HepG2 (cell line): ENCODE data around the gene IFNAR1. TPM values are rescaled to one million over a fixed set of nuclear protein-coding genes. Genes with fewer than 3 reads are reported as not detected.

ENCODE experiments used
- FOXP1 ChIP-seq, 2 experiments: fragments of 450-650 bp in 1 of 2; IDR thresholded peaks; 2 replicates each; pipeline ENCODE4 v1.6.1; 2017 to 2018; ENCODE audit warnings: antibody characterized with exemption in 1 of 2
- GLMP ChIP-seq: sonication (generic); formaldehyde crosslinking; IDR thresholded peaks from 2 replicates; pipeline ENCODE4 v1.9.0; 2021; ENCODE audit warnings: missing genetic modification reagents, mild to moderate bottlenecking, borderline replicate concordance
- JUN ChIP-seq: sonication (generic); formaldehyde crosslinking; IDR thresholded peaks from 2 replicates; pipeline ENCODE4 v1.4.0; 2020; ENCODE audit warnings: mild to moderate bottlenecking, missing genetic modification reagents
- PPARG ChIP-seq: conservative IDR thresholded peaks from 2 replicates; pipeline ENCODE4 v1.6.1; 2016; ENCODE audit warnings: missing biosample characterization, missing genetic modification reagents
- SMAD3 ChIP-seq: sonication (generic); formaldehyde crosslinking; IDR thresholded peaks from 2 replicates; pipeline ENCODE4 v1.4.0; 2020; ENCODE audit warnings: missing genetic modification reagents
- SNAPC5 ChIP-seq: sonication (generic); formaldehyde crosslinking; IDR thresholded peaks from 2 replicates; pipeline ENCODE4 v1.8.1; 2023; ENCODE audit warnings: mild to moderate bottlenecking, missing genetic modification reagents, borderline replicate concordance
- TFE3 ChIP-seq: IDR thresholded peaks from 2 replicates; pipeline ENCODE4 v1.6.1; 2016
- ZNF484 ChIP-seq: sonication (generic); formaldehyde crosslinking; IDR thresholded peaks from 2 replicates; pipeline ENCODE4 v1.5.1; 2020; ENCODE audit warnings: mild to moderate bottlenecking, low read depth, missing genetic modification reagents, borderline replicate concordance
- ZNF512B ChIP-seq: sonication (generic); formaldehyde crosslinking; IDR thresholded peaks from 2 replicates; pipeline ENCODE4 v1.5.1; 2020; ENCODE audit warnings: missing genetic modification reagents, mild to moderate bottlenecking, borderline replicate concordance
- ZNF704 ChIP-seq: sonication (generic); formaldehyde crosslinking; IDR thresholded peaks from 2 replicates; pipeline ENCODE4 v1.8.1; 2023; ENCODE audit warnings: mild to moderate bottlenecking, inconsistent platforms, moderate library complexity, missing genetic modification reagents, borderline replicate concordance
- ZNF772 ChIP-seq: sonication (generic); formaldehyde crosslinking; IDR thresholded peaks from 2 replicates; pipeline ENCODE4 v1.5.0; 2020; ENCODE audit warnings: mild to moderate bottlenecking, missing genetic modification reagents
- polyA plus RNA-seq, 8 experiments: library from polyadenylated mRNA; depleted of rRNA in 3 of 8; stranded (reverse) in 7 of 8; unstranded in 1 of 8; fragments of >200 nt; fragmentation: Illumina TruSeq in 4 of 8; extraction: Trizol in 4 of 8; gene quantifications; 2 replicates each; pipeline versions ENCODE4 v1.2.1 to v1.2.3, GENCODE V29; 2011 to 2016; ENCODE audit warnings: low read depth in 4 of 8, missing spikeins in 1 of 8, mixed read lengths in 1 of 8; ENCODE audit not compliant: insufficient read depth in 1 of 8
- total RNA-seq, 5 experiments: library from RNA; depleted of rRNA; stranded (reverse); fragments of >200 nt; fragmentation: Illumina TruSeq; extraction: Trizol; gene quantifications; 2 replicates each; pipeline ENCODE4 v1.2.3, GENCODE V29; 2016; ENCODE audit warnings: low read depth in 1 of 5
- TF ChIP-seq, protein P1 (sequence below): sonication (generic); formaldehyde crosslinking; IDR thresholded peaks from 2 replicates; pipeline ENCODE4 v1.4.0; 2020; ENCODE audit warnings: missing genetic modification reagents, borderline replicate concordance
- TF ChIP-seq, protein P2 (sequence below): sonication (generic); formaldehyde crosslinking; conservative IDR thresholded peaks from 2 replicates; pipeline ENCODE4 v1.4.0; 2020; ENCODE audit warnings: missing genetic modification reagents

IFNAR1 gene
- total and polyA plus RNA-seq, 2 of the 13 experiments (the other 11 are each of a cell fraction or from before 2014, with no cell fraction given), result 6.7 to 9.3 TPM

- TF ChIP-seq ZNF512B, result 0 out of 2 replicates have a peak, but pooled peaks have one; percentile 24
- TF ChIP-seq FOXP1 (IDR thresholded peaks at IDR 0.05), result no peak
- TF ChIP-seq FOXP1 (CRISPR knock-in tag; IDR thresholded peaks at IDR 0.05), result 0 out of 2 replicates have a peak, but pooled peaks have one; percentile 5
- peak; percentile 91 for TF ChIP-seq ZNF704 (CRISPR knock-in tag)
- 0 out of 2 replicates have a peak, but pooled peaks have one; percentile 21 for TF ChIP-seq SNAPC5 (CRISPR knock-in tag)
- TF ChIP-seq ZNF484 (CRISPR knock-in tag), result no peak
- TF ChIP-seq ZNF772 (CRISPR knock-in tag), result peak; percentile 49
- TF ChIP-seq, protein P1, sequence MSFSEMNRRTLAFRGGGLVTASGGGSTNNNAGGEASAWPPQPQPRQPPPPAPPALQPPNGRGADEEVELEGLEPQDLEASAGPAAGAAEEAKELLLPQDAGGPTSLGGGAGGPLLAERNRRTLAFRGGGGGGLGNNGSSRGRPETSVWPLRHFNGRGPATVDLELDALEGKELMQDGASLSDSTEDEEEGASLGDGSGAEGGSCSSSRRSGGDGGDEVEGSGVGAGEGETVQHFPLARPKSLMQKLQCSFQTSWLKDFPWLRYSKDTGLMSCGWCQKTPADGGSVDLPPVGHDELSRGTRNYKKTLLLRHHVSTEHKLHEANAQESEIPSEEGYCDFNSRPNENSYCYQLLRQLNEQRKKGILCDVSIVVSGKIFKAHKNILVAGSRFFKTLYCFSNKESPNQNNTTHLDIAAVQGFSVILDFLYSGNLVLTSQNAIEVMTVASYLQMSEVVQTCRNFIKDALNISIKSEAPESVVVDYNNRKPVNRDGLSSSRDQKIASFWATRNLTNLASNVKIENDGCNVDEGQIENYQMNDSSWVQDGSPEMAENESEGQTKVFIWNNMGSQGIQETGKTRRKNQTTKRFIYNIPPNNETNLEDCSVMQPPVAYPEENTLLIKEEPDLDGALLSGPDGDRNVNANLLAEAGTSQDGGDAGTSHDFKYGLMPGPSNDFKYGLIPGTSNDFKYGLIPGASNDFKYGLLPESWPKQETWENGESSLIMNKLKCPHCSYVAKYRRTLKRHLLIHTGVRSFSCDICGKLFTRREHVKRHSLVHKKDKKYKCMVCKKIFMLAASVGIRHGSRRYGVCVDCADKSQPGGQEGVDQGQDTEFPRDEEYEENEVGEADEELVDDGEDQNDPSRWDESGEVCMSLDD (CRISPR knock-in tag), result peak; percentile 68; the same call in 1 of the 2 replicates
- TF ChIP-seq PPARG (CRISPR knock-in tag), result no peak
- 0 out of 2 replicates have a peak, but pooled peaks have one; percentile 18 for TF ChIP-seq SMAD3
- 0 out of 2 replicates have a peak, but pooled peaks have one; percentile 19 for TF ChIP-seq JUN (CRISPR knock-in tag)
- TF ChIP-seq, protein P2, sequence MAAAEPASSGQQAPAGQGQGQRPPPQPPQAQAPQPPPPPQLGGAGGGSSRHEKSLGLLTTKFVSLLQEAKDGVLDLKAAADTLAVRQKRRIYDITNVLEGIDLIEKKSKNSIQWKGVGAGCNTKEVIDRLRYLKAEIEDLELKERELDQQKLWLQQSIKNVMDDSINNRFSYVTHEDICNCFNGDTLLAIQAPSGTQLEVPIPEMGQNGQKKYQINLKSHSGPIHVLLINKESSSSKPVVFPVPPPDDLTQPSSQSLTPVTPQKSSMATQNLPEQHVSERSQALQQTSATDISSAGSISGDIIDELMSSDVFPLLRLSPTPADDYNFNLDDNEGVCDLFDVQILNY (CRISPR knock-in tag), result no peak
- peak; percentile 32; the same call in 1 of the 2 replicates for TF ChIP-seq TFE3 (CRISPR knock-in tag)
- TF ChIP-seq GLMP (CRISPR knock-in tag), result 0 out of 2 replicates have a peak, but pooled peaks have one; percentile 62
Observed at GRCh38 chr21:33324291-33325221, at the start of gene IFNAR1 (continued).
